ENCODE results near the gene THBS3.
"Not testable (repeated sequence)": the region's sequence is repeated elsewhere in the genome, so short reads cannot be mapped to it uniquely, and the experiment has no call there.

DNA sequence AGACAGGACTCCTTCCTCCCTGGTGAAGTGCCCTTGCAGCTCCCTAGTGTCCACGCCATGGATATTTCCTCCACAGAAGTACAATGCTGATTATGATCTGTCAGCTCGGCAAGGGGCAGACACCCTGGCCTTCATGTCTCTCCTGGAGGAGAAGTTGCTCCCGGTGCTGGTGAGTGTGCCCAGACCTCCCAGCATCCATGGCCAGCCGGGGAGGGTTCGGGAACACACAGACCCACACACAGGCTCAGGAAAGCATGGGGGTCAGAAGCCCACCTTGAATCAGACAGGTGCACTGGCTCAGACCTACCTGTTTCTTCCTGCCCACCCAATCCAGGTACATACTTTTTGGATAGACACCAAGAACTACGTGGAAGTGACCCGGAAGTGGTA is 4.3 kb upstream of the THBS3 start:
- not testable (repeated sequence) for TF ChIP-seq POLR2AphosphoS5, CTCF (IDR thresholded peaks at IDR 0.05)
